Panc1 (cell line): ENCODE data around the gene ZIM2.
A peak's percentile ranks its signal among the peaks of the same experiment; 100 is the strongest.

Experiments
- CTCF ChIP-seq: fragments of 450-650 bp; IDR thresholded peaks from 2 replicates; pipeline ENCODE4 v1.5.1; 2017; ENCODE audit warnings: mild to moderate bottlenecking
- POLR2AphosphoS5 ChIP-seq: IDR thresholded peaks from 2 replicates; pipeline ENCODE4 v1.6.1; 2012; ENCODE audit warnings: mild to moderate bottlenecking, low read depth, low read length, moderate library complexity
- REST ChIP-seq, 2 experiments: IDR thresholded peaks; 2 replicates each; pipeline ENCODE4 v1.6.1; 2011 to 2012; ENCODE audit warnings: low read depth in 2 of 2, control low read depth in 1 of 2, low read length in 1 of 2, mild to moderate bottlenecking in 1 of 2, moderate library complexity in 1 of 2; ENCODE audit not compliant: insufficient read depth in 1 of 2

- TF ChIP-seq REST (IDR thresholded peaks at IDR 0.05; ENCODE audit: insufficient read depth in 1 of 2, low read depth in 2 of 2, low read length in 1 of 2): no peak
- TF ChIP-seq CTCF: peak; percentile 29
- TF ChIP-seq POLR2AphosphoS5: no peak
These were observed 76.3 kb downstream of the ZIM2 start for GRCh38 chr19:56764196-56764695.
